GM18520 (cell line): Measurements from ENCODE around the gene SAFB.
A peak's percentile ranks its signal among the peaks of the same experiment; 100 is the strongest.

Experiments used
- ATAC-seq: cut with Tn5 transposase; IDR thresholded peaks from one replicate; pipeline ENCODE4 v1.9.1; 2021; ENCODE audit not compliant: unreplicated experiment

The SAFB gene

GRCh38 chr19:5622465-5623396, at the start of gene SAFB, which contains the start of gene SAFB2:
TSS of gene SAFB (plus strand) at chr19:5623083. CDS start at chr19:5623206, 123 bp downstream.
TSS of gene SAFB2 (minus strand) at chr19:5622776. CDS start at chr19:5622715, 61 bp downstream.
- ATAC-seq = peak; percentile 79

GRCh38 chr19:5575590-5575989, 47.3 kb upstream of the SAFB start:
- no peak for ATAC-seq

- no peak for ATAC-seq
Measured at GRCh38 chr19:5578097-5578846, 44.6 kb upstream of the SAFB start.

- no peak for ATAC-seq
Measured at GRCh38 chr19:5579286-5579685, 43.6 kb upstream of the SAFB start.

DNA sequence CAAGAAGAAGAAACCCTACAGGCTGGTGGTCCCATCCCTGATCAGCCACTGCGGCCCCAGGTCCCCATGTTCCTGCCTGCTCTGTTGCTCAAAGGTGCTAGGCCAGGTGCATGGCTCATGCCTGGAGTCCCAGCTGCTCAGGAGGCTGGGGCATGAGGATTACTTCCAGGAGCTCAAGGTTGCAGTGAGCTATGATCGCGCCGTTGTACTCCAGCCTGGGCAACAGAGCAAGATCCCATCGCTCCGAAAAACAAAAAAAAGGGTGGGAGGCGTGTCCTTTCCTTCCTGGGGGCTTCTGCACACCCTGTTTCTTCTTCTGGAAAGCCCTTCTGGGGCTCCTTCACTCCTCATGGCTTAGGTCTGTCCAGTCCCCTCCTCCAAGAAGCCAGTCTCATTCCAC, 43.2 kb upstream of the SAFB start:
- no peak for ATAC-seq

DNA sequence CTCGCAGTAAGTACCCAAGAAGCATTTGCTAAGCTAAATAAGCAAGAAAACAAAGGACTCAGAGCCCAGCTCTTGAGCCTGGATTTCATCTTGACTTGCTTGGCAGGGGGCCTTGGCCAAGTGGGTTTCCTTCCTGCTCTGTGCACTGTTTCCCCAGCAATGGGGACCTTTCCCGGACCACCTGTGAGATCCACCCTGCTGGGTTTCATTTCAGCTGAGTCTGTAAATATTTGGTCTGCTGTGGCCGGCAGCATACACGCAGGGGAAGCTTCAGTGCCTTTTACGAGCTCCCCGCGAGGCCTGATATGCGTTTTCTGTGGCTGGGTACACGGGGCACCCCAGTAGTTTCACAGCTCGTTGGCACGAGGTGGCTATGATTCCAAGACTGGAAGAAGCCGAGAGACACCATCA, 42.7 kb upstream of the SAFB start:
- no peak for ATAC-seq

DNA sequence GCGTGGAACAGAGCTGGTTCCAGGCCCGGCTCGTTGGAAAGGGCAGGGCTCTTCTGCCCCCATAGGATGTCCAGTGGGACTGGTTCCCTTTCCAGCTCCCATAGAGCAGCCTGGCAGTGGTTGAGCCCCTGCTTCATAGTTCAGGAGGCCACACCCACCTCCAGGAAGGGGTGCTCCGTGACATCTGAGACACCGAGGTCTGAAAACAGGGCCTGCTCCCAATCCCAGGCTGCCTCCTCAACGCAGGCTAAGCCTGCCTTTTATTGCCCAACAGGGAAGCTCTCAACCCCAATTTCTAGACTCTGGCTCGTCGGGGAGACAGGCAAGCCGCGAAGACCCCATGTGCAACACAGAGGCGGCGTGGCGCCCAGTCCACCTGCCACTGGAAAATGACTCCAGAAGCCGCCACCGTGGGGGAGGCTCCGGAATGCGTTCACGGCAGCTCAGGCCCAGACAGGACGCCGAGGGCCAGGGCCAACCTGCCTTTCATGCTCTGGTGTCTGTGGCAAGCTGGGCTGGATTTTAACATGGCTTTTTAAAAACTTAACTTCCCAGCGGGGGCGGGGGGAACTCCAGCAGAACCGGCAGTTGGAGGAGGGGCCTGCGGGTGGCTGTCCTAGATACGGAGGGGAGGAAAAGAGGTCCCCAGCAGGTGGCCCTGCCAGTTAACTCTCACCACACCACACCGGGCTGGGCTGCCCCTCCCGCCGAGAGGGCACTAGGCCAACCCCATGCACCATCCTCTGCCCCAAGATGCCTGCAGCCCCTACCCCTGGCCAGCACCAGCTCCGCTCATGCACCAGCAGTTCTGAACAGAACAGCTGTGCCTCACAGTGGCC, 37.2 kb upstream of the SAFB start:
- no peak for ATAC-seq

GRCh38 chr19:5586300-5587070, 36.4 kb upstream of the SAFB start:
- no peak for ATAC-seq

DNA sequence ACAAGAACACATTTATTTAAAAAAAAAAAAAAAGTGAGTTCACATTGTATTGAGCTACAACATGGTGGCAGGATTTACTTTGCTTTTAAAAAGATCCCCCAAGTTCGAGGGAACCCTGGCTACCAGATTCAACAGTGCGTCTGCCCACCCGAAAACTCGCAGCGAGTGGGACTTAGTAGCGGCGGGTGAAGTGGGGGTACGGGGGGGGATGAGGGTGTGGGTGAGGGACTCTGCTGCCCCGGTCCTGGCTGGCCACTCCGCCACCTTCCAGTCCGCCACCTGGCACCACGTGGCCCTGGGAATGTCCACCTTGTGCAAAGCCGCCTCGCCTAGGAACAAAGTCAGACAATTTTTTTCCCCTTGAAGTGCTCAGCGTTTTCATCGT, 35.8 kb upstream of the SAFB start:
- no peak for ATAC-seq

- no peak for ATAC-seq
Measured at GRCh38 chr19:5587661-5588060, 35.2 kb upstream of the SAFB start.

- ATAC-seq = no peak
Measured at GRCh38 chr19:5588441-5588840, 34.4 kb upstream of the SAFB start.

DNA sequence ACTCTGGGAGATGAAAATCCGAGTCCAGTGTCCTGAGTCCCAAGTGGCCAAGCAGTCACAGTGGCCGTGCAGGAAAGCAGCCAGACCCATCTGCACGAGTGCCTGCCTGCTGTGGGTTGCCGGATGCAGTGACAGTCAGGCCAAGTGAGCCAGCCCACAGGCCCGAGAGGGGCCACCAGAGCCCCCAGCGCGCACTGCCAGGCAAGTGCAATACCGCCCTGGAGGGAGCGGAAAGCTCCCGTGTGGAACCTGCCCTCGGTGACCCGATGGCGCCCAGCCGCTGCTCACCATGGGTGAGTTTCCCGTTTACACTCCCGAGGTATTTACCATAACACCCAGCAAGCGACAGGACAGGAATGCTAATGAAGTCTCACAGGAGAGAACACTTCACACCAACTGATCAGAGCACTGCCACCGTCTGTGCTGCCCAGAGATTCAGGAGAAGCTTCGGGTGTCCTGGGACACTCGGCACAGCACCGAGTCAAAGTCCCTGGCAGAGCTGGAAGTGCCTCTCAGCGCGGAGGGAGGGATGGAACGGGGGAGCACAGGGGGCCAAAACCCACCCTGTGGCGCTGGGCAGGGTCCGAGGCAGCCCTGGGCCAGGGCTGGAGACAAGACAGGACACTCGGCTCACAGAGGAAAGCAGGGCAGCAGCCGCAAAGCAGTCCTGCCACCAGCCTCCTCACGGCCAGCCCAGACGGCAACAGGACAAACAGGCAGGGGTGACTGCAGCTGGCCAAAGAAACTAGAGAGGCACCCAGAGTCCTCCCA, 33.8 kb upstream of the SAFB start:
- ATAC-seq = no peak

DNA sequence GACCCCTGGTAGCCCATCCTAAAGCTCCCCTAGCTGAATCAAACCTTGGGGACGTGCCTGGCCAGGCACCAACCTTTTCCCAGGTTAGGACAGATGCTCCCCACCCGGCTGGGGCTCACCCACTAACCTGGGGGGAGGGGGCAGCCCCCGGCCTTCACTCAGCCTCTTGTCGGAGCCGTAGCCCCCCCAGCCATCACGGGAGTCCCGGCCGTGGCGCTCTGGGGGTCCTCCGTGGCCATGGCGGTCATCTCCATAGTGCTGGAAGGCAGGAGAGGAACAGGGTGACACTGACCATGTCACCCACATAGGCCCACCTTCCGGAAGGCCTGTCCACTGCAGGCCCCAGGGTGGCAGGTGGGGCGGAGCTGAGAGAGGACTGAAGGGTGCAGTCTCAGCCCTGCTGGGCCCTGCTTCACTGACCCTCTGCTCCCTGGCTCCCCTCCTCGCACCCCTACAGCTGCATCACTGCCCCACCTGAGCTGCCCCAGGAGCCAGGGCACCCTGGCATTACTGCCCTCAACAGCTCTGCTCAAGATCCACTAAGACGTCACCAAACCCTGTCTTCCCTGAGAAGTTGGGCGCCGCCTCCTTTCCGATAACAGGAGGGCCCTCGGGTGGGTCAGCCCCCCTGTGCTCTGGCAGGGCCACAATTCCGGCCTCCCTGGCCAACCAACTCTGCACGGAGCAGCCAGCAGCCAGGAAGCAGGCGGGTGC, 32.6 kb upstream of the SAFB start:
- ATAC-seq = no peak

DNA sequence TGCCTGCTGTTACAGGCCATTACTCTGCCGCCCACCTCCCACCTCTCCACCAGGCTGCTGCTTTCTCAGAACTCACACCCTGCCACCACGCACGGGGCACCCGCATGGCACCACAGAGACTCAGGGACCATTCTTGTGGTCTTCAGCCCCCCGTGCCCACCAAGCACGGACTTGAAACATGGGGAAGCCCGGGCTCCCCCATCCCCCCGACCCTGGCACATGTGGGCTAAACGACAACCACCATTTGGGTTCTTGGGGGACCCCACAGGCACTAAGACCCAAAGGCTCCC, 32.1 kb upstream of the SAFB start:
- ATAC-seq = no peak

DNA sequence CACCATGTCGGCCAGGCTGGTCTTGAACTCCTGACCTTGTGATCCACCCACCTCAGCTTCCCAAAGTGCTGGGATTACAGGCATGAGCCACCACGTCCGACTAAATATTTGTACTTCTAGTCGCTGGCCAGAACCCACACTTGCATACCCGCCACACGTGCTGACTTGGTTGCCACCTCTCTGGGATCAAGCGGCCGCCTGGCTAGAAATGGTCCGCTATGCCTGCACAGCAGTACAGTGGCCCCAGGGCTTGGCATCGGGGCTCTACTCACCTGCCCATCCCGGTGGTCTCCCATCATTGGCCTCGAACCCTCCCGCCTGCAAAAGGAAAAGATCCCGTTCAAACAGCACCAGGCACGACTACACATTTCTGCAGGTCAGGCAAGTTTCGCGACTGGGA, 31.4 kb upstream of the SAFB start:
- ATAC-seq = no peak

- no peak for ATAC-seq
Measured at GRCh38 chr19:5592531-5593342, 30.1 kb upstream of the SAFB start.

DNA sequence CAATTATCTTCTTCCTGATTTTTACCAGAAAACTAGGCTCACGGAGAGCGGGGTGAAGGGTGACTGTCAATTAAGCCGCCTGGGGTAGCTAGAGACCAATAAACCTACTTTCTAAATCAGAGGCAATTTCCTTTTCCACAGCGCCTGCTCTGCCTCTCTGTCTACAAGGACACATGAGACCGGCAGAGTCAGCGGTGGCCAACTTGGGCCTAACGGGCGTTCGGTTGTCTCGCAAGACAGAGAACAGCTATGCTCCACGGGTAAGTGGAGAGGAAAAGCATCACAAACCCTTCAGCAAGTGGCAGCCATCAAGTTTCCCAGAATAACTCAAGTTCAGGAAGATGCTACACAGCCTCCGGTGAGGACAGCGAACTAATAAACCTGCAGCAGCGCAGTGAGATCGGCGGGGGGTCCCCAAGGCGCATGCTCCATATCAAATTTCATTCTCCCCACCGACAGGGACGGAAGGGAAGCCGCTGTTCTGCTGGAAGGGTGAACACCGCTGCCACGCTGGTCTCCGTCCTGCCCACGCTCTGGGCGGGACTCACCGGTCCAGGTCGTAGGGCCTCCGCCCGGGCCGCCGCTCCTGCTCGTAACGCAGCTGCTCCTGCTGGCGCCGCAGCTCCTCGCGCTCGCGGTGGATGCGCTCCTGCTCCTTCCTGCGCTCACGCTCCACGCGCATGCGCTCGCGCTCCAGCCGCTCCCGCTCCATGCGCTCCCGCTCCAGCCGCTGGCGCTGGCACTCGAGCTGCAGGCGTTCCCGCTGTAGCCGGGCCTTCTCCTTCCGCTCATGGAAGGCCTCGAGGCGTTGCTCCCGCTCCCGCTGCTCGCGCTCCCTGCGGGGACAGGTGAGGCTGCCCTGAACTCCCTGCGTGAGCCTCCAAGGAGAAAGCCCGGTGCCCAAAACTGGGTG, 29.3 kb upstream of the SAFB start:
- ATAC-seq = no peak
